ENCODE measurements around the gene PPP1R3G. TPM values are rescaled to one million over a fixed set of nuclear protein-coding genes. Genes with fewer than 3 reads are reported as not detected.

PPP1R3G gene
- total and polyA plus RNA-seq, 2 of the 13 experiments (the other 11 are each of a cell fraction or from before 2014, with no cell fraction given): 1.2 to 1.3 TPM

GRCh38 chr6:5135788-5136376, 50.7 kb downstream of the PPP1R3G start (continued):
- TF ChIP-seq SATB2 (CRISPR knock-in tag; IDR thresholded peaks at IDR 0.05): no peak
- no peak for TF ChIP-seq TBX3 (IDR thresholded peaks at IDR 0.05; ENCODE audit: borderline replicate concordance)
- no peak for TF ChIP-seq TCF7L2 (IDR thresholded peaks at IDR 0.05; ENCODE audit: low read depth, low read length)
- TF ChIP-seq PRPF4 (IDR thresholded peaks at IDR 0.05; ENCODE audit: low read depth, low read length, poor library complexity, severe bottlenecking): no peak
- 0 out of 2 replicates have a peak, but pooled peaks have one; percentile 12 for TF ChIP-seq ZMYM4 (CRISPR knock-in tag; IDR thresholded peaks at IDR 0.05)
- TF ChIP-seq, protein P1, sequence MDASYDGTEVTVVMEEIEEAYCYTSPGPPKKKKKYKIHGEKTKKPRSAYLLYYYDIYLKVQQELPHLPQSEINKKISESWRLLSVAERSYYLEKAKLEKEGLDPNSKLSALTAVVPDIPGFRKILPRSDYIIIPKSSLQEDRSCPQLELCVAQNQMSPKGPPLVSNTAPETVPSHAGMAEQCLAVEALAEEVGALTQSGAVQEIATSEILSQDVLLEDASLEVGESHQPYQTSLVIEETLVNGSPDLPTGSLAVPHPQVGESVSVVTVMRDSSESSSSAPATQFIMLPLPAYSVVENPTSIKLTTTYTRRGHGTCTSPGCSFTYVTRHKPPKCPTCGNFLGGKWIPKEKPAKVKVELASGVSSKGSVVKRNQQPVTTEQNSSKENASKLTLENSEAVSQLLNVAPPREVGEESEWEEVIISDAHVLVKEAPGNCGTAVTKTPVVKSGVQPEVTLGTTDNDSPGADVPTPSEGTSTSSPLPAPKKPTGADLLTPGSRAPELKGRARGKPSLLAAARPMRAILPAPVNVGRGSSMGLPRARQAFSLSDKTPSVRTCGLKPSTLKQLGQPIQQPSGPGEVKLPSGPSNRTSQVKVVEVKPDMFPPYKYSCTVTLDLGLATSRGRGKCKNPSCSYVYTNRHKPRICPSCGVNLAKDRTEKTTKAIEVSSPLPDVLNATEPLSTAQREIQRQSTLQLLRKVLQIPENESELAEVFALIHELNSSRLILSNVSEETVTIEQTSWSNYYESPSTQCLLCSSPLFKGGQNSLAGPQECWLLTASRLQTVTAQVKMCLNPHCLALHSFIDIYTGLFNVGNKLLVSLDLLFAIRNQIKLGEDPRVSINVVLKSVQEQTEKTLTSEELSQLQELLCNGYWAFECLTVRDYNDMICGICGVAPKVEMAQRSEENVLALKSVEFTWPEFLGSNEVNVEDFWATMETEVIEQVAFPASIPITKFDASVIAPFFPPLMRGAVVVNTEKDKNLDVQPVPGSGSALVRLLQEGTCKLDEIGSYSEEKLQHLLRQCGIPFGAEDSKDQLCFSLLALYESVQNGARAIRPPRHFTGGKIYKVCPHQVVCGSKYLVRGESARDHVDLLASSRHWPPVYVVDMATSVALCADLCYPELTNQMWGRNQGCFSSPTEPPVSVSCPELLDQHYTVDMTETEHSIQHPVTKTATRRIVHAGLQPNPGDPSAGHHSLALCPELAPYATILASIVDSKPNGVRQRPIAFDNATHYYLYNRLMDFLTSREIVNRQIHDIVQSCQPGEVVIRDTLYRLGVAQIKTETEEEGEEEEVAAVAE (CRISPR knock-in tag; IDR thresholded peaks at IDR 0.05; ENCODE audit: borderline replicate concordance): no peak
- TF ChIP-seq ZNF33B (CRISPR knock-in tag; IDR thresholded peaks at IDR 0.05): no peak
- TF ChIP-seq ZNF672 (CRISPR knock-in tag; IDR thresholded peaks at IDR 0.05): no peak
- TF ChIP-seq ZNF781 (CRISPR knock-in tag; IDR thresholded peaks at IDR 0.05; ENCODE audit: borderline replicate concordance, not compliant biosample characterization): no peak
- no peak for TF ChIP-seq SNAPC2 (CRISPR knock-in tag; IDR thresholded peaks at IDR 0.05)
- TF ChIP-seq GABPB1 (CRISPR knock-in tag; IDR thresholded peaks at IDR 0.05): no peak
- TF ChIP-seq RFX3 (CRISPR knock-in tag; IDR thresholded peaks at IDR 0.05): no peak
- TF ChIP-seq POGZ (CRISPR knock-in tag; IDR thresholded peaks at IDR 0.05): no peak
- TF ChIP-seq ZNF430 (CRISPR knock-in tag; IDR thresholded peaks at IDR 0.05): no peak
- no peak for TF ChIP-seq ZNF782 (CRISPR knock-in tag; IDR thresholded peaks at IDR 0.05; ENCODE audit: borderline replicate concordance)
- TF ChIP-seq BRD4 (CRISPR knock-in tag; IDR thresholded peaks at IDR 0.05): no peak
- TF ChIP-seq ZNF256 (CRISPR knock-in tag; conservative IDR thresholded peaks at IDR 0.05): no peak
- TF ChIP-seq ZBTB33 (CRISPR knock-in tag; IDR thresholded peaks at IDR 0.05): peak; percentile 32; the same call in 1 of the 2 replicates
- TF ChIP-seq REPIN1 (CRISPR knock-in tag; IDR thresholded peaks at IDR 0.05; ENCODE audit: borderline replicate concordance, low read depth): no peak
